AG20443 (cell line): ENCODE measurements around the gene TXNRD2.
"Not testable (repeated sequence)": the region's sequence is repeated elsewhere in the genome, so short reads cannot be mapped to it uniquely, and the experiment has no call there.

Experiments
- DNase-seq: peaks from one replicate; pipeline ENCODE4 v3.0.0; 2012; ENCODE audit warnings: low spot score, mixed read lengths

Gene TXNRD2

GRCh38 chr22:19844377-19845053 lies 97.1 kb downstream of the TXNRD2 start:
- peak; percentile 87 for DNase-seq

DNA sequence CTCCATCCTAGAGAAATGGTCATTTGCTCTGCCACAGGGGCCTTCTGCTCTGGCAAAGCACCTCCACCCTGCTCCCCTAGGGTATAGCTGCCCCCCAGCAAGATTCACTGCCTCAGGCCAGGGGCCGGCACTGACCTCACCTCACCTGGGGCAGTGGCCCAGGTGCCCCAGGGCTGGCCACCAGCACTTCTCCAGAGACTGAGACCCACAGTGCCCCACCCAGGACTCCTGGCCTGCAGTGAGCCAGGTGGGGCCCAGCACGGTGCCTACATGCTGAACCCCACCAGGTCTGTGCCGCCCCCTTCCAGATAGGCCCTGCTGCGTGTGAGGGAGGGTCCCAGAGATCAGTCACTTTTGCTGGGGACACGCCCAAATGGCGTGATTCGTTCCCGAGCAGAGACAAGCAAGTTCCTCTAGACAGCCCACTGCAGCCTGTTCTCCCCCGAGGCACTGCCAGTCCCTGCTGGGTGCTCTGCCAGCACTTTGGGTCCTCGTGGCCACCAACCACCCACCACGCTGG lies 97.7 kb downstream of the TXNRD2 start:
- DNase-seq, result no peak

DNA sequence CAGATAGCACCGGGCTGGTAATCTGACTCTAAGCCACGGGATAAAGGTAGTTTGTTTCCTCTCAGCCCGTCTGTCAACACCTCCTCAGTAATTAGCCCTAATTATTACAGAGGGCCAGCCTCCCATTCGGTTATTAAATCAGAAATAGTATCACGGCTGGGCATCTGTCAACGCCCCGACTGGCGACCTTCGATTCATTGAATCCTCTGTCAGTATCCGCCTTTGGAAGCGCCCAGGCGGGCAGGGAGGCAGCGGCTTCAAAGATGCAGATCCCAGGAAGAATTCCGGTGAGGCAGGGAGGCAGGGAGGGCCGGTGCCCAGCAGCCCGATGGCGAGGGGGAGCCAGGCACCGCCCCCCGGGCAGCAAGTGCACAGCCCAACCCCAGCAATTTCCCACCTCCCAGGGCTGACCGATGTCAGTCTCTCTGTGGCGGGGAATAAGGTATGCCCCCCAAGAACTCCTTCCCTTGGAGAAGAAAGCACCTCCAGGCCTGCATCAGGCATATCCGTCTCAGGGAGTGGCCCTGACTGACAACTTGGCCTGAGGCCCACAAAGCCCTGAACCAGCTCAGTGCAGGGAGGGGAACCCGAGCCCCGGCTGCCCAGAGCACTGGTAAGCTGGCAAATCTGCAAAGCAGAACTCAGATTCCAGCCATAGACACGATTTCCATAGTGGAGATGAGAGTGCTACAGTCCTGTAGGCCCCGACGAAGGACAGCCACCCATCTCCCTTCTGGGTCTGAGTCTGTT lies 98.3 kb downstream of the TXNRD2 start:
- DNase-seq, result no peak

DNA sequence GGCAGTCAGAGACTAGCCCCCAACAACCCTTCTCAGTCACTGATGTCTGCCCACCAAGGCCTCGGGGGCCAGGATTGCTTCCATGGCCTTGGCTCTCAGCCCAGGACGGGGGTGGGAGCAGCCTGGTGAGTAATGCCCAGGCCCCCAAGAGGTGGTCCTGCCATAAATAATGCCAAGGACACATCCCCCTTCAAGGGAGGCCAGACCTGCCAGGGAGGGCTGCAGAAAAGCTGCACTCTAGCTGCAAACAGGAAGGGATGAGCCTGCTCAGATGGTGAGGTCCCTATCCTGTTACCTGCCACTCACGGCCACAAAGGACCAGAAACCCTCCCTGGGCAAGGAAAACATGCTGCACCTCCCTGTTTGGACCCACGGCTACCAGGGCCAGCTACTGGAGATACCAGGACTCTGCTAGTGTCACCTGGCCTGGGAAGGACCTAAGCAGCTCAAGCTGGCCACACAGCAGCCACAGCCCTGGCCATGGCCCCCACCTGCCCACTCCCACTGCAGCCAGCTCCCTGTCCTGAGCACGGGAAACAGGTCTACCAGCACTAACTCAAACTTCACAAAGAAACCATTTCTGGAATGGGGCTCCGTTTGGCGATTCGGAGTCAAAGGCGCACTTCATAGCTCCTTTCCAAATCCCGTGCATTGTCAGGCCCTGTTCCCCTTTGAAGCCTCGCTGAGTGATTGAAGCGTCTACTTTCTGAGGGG lies 99.1 kb downstream of the TXNRD2 start:
- no peak for DNase-seq

DNA sequence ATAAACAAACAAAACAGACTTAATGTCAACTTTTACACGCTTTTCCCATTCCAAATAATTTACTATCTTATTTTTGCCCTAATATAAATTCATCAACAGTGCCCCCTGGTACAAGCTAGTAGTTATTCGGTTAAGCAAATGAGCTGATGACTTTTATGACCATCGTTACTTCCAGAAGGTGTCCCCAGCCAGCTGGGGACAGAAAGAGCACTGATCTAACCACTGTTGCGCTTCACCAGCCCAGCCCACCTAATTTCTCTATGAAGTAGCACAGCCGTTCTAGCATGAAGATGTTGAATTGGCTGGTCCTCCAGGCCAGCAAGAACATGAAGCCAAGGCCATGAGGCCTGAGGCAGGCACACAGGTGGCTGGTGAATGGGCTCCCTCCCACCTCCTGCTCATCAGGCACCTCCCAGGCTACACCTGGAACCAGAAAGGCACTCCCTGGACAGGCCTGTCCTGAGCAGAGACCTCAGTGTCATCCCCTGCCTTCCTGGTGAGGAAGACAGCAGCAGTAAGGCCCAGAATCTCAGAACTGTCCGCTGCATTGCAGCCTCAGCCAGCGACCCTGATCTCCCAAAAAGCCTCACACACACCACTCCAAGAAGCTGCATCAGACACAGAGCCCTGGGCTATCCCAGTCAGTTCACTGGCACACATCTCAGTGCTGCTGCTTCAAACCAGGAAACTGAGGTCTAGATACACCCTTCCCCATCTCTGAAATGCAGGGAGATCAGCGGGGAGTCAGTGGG lies 99.8 kb downstream of the TXNRD2 start:
- DNase-seq, result no peak

- DNase-seq, result no peak
These were observed 100.5 kb downstream of the TXNRD2 start for GRCh38 chr22:19840955-19841640.

DNA sequence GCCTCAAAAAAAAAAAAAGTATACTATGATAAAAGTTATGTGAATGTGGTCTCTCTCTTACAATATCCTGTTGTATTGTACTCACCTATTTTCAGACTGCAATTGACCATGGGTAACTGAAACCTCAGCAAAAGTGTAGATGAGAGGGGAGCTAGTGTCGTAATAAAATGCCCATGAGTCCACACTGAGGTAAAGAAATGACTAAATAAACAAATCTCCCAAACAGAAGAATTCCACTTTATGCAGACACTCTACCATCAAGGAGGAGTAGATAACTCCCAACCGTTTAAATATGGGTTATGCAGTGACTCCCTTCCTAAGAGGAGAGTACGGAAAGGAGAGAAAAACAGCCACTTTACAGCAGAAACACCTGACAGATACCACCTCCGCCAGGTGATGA lies 101.6 kb downstream of the TXNRD2 start:
- no peak for DNase-seq

- no peak for DNase-seq
These were observed 103.7 kb downstream of the TXNRD2 start for GRCh38 chr22:19837915-19838314.

DNA sequence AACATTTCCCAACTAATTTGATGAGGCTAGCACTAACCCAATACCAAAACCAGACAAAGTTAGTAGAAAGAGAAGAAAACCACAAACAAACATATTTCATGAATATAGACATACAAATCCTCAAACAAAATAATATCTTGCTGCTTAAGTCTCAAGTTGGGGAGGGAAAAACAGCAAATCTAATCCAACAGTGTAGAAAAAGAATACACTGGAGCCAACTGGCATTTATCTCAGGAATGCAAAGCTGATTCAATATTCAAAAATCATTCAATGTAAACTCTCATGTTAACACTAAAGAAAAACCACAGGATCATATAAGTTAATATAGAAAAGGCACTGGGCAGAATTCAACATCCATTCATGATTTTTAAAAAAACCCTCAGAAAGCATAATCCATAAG lies 105.1 kb downstream of the TXNRD2 start:
- DNase-seq, result no peak

DNA sequence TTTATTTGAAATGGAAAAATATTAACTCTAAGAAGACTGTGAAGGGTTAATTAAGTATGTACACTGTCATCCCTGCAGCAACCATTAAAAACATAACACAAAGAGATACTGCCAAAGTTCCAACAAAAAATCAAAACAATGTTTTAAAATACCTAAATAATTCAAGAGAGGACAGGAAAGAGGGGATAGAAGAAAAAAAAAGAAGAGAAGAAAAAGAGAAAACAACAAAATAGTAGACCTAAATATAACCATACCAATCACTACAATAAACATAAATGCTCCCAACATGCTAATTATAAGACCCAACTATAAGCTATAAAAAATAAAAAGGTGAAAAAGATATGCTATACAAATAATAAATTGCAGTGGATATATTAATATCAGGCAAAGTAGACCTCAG lies 107.0 kb downstream of the TXNRD2 start:
- DNase-seq, result no peak

DNA sequence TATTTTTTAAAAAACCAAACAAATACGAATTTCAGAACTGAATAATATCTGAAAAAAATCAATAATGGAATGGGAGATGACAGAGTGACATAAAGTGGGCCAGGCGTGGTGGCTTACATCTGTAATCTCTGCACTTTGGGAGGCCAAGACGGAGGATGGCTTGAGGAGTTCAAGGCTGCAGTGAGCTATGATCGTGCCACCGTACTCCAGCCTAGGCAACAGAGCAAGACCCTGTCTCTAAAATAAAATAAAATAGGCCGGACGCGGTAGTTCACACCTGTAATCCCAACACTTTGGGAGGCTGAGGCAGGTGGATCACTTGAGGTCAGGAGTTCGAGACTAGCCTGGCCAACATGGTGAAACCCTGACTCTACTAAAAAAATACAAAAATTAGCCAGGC lies 108.3 kb downstream of the TXNRD2 start:
- not testable (repeated sequence) for DNase-seq

DNA sequence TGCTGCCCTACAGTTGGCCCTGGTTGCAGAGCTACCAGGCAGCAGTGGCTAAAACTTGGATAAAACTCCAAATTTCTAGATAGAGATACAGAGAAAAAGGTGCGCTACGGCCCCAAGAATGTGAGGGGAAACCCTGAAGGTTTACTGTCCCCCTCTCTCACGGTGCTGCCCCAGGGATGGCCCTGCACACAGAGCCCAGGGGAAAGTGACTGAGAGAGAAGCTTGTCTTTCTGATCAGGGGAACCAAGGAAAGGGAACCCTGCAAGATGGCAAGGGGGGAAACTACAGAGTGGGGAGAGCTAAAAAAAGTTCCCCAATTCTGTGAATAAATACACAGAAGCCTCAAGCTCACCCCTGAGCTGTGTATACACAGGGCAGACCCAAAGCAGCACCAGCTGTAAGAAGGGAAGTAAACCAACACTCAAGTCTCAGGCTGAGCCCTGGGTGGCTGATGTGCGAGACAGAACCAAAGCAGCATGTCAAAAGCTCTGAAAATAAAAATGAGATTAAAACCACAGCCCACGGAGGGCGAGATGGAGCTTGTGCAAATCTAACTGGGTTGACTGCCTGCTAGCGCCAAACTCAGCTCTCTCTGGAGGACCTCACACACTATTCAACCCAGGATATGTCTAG lies 109.0 kb downstream of the TXNRD2 start:
- DNase-seq, result peak; percentile 12

DNA sequence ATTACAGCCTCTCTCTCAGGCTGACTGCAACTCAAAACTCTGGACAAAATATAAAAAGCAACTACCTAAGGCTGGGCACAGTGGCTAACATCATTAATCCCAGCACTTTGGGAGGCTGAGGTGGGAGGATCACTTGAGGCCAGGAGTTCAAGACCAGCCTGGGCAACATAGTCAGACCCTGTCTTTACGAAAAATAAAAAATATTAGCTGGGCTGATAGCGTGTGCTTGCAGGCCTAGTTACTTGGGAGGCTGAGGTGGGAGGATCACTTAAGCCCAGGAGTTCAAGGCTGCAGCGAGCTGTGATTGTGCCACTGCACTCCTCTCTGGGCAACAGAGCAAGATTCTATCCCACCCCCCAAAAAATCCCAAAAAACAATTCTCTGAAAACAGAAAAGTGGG lies 109.6 kb downstream of the TXNRD2 start:
- DNase-seq, result not testable (repeated sequence)

DNA sequence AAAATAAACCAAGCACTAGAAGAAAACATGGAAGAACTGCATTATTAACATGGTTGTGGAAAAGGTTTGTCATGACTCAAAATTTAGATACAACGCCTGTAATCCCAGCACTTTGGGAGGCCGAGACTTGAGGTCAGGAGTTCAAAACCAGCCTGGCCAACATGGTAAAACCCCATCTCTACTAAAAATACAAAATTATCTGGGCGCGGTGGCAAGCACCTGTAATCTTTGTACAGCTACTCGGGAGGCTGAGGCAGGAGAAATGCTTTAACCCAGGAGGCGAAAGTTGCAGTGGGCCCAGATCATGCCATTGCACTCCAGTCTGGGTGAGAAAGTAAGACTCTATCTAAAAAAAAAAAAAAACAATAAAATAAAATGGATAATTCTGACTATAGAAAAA lies 110.6 kb downstream of the TXNRD2 start:
- DNase-seq, result no peak

- DNase-seq, result no peak
These were observed 113.6 kb downstream of the TXNRD2 start for GRCh38 chr22:19828035-19828401.

DNA sequence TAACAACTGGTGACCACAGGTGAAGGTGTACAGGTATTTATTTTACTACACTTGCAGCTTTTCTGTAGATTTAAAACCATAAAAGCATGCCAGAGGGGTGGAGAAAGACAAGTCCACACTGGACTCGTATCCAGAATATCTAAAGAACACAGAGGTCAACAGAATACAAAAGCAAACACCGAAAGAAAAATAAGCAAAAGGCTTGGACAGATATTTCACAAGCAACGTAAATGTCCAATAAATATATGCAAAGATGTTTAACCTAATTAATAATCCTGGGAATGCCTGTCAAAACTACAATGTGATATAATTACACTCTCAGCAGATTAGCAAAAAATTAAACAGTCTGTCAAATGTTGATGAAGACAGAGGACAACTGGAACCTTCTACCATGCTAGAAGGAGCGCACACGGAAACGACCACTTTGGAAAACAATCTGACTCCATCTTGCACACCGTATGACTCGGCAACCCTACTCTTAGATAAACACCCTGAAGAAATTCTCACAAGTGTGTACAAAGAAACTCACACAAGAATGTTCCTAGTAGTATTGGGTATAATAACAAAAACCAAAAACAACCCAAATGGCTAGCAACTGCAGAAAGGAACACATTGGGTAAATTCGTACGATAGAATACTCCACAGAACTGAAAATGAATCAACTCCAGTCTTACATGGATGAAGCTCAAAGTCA lies 114.1 kb downstream of the TXNRD2 start:
- DNase-seq, result no peak

DNA sequence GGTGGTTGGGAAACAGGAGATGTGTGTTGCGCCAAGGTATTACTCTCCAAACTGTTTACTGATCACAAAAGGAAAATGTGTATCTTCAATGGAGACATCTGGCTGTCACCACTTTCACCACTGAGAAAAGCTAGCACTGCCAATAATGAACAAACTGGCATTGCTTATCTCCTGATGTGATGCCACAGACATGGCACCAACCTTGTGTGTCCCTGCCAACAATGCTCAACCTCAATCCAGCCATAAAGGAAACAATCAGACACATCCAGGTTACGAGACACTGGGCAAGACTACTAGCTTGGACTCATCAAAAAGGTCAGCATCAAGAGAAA lies 115.0 kb downstream of the TXNRD2 start:
- no peak for DNase-seq

DNA sequence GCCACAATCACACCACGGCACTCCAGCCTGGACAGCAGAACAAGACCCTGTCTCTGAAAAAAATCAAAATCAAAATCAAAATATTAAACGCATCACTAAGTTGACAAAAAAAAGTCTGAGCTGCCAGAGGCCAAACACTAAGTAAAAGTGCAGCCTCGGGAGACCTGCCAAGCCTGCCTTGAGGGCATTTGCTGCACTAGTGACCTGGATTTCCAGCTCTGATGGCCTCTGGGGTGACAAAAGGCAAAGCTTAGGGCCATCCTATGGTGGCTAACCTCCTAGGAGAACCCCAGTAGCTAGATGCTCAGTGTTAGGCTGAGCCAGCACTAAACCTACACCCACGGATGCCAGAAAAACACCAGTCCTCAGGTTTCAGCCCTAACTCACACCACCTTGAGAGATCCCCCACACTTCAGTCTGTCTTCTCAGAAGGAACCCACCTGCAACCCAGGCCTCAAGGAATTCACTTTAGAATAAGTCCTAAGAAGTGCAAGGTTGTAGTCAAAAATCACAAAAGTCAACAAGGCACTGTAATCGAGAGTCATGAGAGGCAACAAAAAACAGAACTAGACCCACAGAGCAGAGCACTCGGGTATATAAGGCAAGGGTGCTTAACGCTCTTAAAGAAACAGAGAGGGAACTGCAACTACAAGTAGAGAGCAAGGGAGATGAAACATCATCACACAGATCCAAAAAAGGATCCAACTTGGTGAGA lies 115.6 kb downstream of the TXNRD2 start:
- DNase-seq, result no peak
